Measurements from ENCODE around the gene TPX2. TPM values are rescaled to one million over a fixed set of nuclear protein-coding genes. Genes with fewer than 3 reads are reported as not detected.

Gene TPX2
- total and polyA plus RNA-seq, 2 donors (not counting 3 experiments of a cell fraction or from before 2014, with no cell fraction given): 24.8 to 114 TPM

- H3K4me3 ChIP-seq (replicated peaks in 1 of 3; ENCODE audit: insufficient read depth in 1 of 3, low read depth in 1 of 3, low read length in 3 of 3): no peak overlapping the region
- H3K27ac ChIP-seq (ENCODE audit: insufficient read depth, low read depth, low read length): peak overlapping the region; percentile 97
- intact Hi-C loops (cut with micrococcal nuclease) (no loop called here), dilution Hi-C loops (cut with MboI; ENCODE audit: extremely low pct_ligation_motif_present, low sequenced_read_pairs) (no loop called here)
- FAIRE-seq (no peak), DNase-seq (ENCODE audit: low read depth, low spot score) (no peak)
- no peaks in the 10 kb centered on the region for H3K27me3 ChIP-seq (ENCODE audit: control insufficient read depth in 2 of 2, insufficient read depth in 2 of 2, low read length in 2 of 2)
- no peak for TF ChIP-seq MYC (IDR thresholded peaks at IDR 0.05; ENCODE audit: low read depth, low read length)
- no peak for TF ChIP-seq POLR2A (IDR thresholded peaks at IDR 0.05; ENCODE audit: low read depth, low read length)
- TF ChIP-seq JUN (IDR thresholded peaks at IDR 0.05; ENCODE audit: borderline replicate concordance, insufficient read depth, insufficient read length, low read depth): no peak
- TF ChIP-seq EZH2 (IDR thresholded peaks at IDR 0.05; ENCODE audit: borderline replicate concordance, low read depth, low read length, severe bottlenecking): no peak
- no peak for TF ChIP-seq CTCF (IDR thresholded peaks at IDR 0.05; ENCODE audit: extremely low read depth in 1 of 2, insufficient read depth in 1 of 2, low read depth in 1 of 2, low read length in 2 of 2)
- TF ChIP-seq FOS (IDR thresholded peaks at IDR 0.05; ENCODE audit: borderline replicate concordance, insufficient read depth, low read length): no peak
- no peak for TF ChIP-seq GATA2 (IDR thresholded peaks at IDR 0.05; ENCODE audit: insufficient read depth, insufficient read length, low read depth, low read length)
- TF ChIP-seq POLR2AphosphoS5 (IDR thresholded peaks at IDR 0.05; ENCODE audit: insufficient read depth, low read depth, low read length): no peak
- no peak for TF ChIP-seq MAX (IDR thresholded peaks at IDR 0.05; ENCODE audit: insufficient read depth, insufficient read length)
- no peaks in the 10 kb centered on the region for H4K20me1 ChIP-seq (replicated peaks; ENCODE audit: control insufficient read depth, extremely low read depth, insufficient read depth, low read length)
- H3K4me1 ChIP-seq (ENCODE audit: control insufficient read depth, extremely low read depth, insufficient read depth, low read length): peaks cover 43% of the 10 kb centered on the region
- H3K9me3 ChIP-seq (replicated peaks; ENCODE audit: control insufficient read depth, insufficient read depth, low read length): no peaks in the 10 kb centered on the region
- H3K9ac ChIP-seq (replicated peaks; ENCODE audit: extremely low read depth, insufficient read depth, low read length): no peak overlapping the region
- BruUV-seq (replicated peaks): no TSS peak
- no peak overlapping the region for H3K4me2 ChIP-seq (ENCODE audit: insufficient read depth, low read length)
- peaks cover 80% of the 10 kb centered on the region for H3K79me2 ChIP-seq (ENCODE audit: control insufficient read depth, insufficient read depth, low read length)
- H3K9me1 ChIP-seq (replicated peaks; ENCODE audit: control insufficient read depth, extremely low read depth, insufficient read depth, low read length): no peaks in the 10 kb centered on the region
- peaks cover 16 to 20% of the 10 kb centered on the region in 2 experiments for H3K36me3 ChIP-seq (ENCODE audit: control insufficient read depth in 2 of 2, extremely low read depth in 1 of 2, insufficient read depth in 2 of 2, low read length in 2 of 2)
- POLR2A ChIA-PET: no interaction called here
- CTCF ChIA-PET: interaction anchor here (1.2 to 5.4 kb wide), 2 partner anchors 13 to 76 kb away, joined by 4 to 48 read pairs; no protein-coding TSS in a partner anchor
- no peak overlapping the region for H2AFZ ChIP-seq (ENCODE audit: low read depth, low read length)
Observed at GRCh38 chr20:31710423-31711108, 28.5 kb upstream of the TPX2 start.

Data from endothelial cell of umbilical vein (primary cell).